GM12875 (cell line): Measurements from ENCODE around the gene NKG7.

Experiments
- H3K4me3 ChIP-seq: one replicate; pipeline ENCODE4 v1.5.1; 2011; ENCODE audit warnings: low read depth, low read length, control low read depth
- TF ChIP-seq, protein P1 (sequence below): IDR thresholded peaks from 2 replicates; pipeline ENCODE4 v1.5.1; 2011; ENCODE audit warnings: low read depth, mild to moderate bottlenecking, control low read depth, inconsistent platforms, low read length, moderate library complexity, borderline replicate concordance; ENCODE audit not compliant: insufficient read depth

Gene NKG7

DNA sequence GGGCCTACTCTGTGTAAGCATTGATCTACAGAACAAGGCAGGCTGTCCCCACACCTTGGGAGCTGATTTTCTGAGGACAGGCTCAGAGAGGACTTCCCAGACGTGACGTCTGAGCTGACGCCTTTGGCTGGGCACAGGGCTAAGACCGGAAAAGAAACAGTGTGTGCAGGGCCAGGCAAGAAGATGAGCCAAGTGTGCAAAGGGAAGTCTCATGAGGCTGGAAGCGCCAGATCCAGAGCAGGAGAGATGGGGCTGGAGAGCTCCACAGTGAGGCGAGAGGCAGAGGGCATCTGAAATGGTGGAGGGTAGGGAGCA is 48.3 kb downstream of the NKG7 start:
- TF ChIP-seq, protein P1, sequence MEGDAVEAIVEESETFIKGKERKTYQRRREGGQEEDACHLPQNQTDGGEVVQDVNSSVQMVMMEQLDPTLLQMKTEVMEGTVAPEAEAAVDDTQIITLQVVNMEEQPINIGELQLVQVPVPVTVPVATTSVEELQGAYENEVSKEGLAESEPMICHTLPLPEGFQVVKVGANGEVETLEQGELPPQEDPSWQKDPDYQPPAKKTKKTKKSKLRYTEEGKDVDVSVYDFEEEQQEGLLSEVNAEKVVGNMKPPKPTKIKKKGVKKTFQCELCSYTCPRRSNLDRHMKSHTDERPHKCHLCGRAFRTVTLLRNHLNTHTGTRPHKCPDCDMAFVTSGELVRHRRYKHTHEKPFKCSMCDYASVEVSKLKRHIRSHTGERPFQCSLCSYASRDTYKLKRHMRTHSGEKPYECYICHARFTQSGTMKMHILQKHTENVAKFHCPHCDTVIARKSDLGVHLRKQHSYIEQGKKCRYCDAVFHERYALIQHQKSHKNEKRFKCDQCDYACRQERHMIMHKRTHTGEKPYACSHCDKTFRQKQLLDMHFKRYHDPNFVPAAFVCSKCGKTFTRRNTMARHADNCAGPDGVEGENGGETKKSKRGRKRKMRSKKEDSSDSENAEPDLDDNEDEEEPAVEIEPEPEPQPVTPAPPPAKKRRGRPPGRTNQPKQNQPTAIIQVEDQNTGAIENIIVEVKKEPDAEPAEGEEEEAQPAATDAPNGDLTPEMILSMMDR: no peak
- H3K4me3 ChIP-seq: no peak overlapping the region

DNA sequence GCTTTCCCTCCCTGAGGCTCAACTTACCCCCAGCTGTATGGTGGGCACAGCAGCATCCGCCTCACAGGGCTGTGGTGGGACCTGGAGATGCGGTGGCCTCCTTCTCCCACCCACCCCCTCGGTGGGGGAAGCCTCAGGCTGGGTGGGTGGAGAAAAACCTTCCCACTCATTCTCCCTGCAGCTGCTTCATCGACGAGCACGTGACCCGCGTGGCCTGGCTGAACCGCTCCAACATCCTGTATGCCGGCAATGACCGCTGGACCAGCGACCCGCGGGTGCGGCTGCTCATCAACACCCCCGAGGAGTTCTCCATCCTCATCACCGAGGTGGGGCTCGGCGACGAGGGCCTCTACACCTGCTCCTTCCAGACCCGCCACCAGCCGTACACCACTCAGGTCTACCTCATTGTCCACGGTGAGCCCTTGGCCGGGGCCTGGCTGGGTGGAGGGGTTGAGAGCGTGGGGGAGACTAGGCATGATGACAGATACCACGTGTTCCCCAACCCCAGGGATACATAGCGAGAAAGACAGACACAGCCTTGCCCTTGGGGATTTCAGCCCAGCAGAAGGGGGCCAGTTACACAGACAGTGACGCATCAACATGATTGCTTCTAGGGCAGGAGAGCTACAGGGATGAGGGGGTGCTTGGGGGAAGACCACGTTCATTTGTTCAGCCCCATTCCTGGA is 48.8 kb downstream of the NKG7 start:
- H3K4me3 ChIP-seq: no peak overlapping the region
- TF ChIP-seq, protein P1: no peak

DNA sequence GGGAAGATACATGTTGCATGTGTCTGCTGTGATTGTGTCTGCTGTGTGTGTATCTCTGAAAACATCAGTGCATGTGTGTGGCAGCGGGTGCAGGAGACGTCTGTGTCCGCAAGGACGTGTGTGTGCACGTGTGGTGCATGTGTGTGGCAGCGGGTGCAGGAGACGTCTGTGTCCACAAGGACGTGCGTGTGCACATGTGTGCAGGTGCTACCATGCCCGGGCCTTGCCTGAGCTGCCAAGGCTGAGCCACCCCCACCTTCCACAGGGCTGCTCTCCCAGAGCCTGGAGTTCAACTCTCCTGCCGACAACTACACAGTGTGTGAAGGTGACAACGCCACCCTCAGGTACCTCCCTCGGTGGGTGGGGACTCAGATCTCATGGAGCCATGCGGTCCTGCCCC is 50.7 kb downstream of the NKG7 start:
- TF ChIP-seq, protein P1: no peak

More for the DNA sequence above, 50.7 kb downstream of the NKG7 start:
- no peak overlapping the region for H3K4me3 ChIP-seq
